ENCODE results near the gene CMBL. TPM values are rescaled to one million over a fixed set of nuclear protein-coding genes. Genes with fewer than 3 reads are reported as not detected.
"Not testable (repeated sequence)": the region's sequence is repeated elsewhere in the genome, so short reads cannot be mapped to it uniquely, and the experiment has no call there.

The CMBL gene
- total RNA-seq, 2 experiments from 2014 or later: 1.2 to 1.4 TPM

DNA sequence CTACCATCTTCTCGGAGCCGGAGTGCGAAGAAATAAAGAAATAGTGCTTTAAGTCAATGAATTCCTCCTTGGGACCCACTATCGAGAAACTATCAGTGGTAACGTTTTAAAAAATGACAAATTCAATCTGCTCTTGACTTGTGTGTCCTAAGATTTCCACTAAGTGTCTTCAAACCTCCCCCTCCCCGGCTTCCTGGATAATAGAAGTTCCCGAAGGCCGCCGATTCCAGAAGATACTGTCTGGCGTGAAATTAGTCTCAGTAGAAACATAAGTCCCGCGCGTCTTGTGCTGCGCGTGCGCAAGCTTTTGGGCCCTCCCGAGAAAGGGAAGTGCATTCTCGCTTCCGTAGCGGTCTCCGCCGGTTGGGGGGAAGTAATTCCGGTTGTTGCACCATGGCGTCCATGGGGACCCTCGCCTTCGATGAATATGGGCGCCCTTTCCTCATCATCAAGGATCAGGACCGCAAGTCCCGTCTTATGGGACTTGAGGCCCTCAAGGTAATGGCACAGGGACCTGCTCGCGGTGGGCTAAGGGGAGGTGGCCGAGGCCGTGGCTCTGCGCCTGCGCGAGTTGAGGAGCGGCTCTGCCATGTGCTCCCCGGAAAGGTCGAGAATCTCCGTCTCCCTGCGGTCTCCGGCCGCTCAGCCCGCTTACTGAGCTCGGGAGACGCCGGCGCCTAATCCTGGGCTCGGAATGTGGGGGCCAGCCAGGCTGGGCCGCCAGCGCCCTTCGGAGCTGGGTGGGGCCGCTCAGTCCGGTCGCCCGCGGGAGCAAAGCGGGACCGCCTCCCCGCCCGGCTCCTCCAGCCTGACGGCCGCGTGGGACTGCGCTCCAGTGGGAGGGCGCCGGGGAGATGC is 57.5 kb downstream of the CMBL start, which contains the start of gene CCT5:
TSS of gene CCT5 (plus strand) at position 333 of the 858 bp plus-strand sequence. CDS start at position 394, 61 bp downstream.
- no peak for TF ChIP-seq CTCF (IDR thresholded peaks at IDR 0.05)
- Mint-ChIP-seq H3K9me3 (no peaks in the 10 kb centered on the region), H3K27me3 (no peaks in the 10 kb centered on the region), H3K4me1 (ENCODE audit: low read depth) (peaks cover 42% of the 10 kb centered on the region), H3K36me3 (ENCODE audit: low read depth) (peaks cover 35% of the 10 kb centered on the region), H3K27ac (peak within 1 kb of the TSS; percentile 99), H3K4me3 (peak within 1 kb of the TSS; percentile 84)
- POLR2A ChIA-PET: interaction anchor here (0.6 to 3.4 kb wide), 14 partner anchors 9 to 352 kb away, joined by 3 to 26 read pairs (median 3); partner anchors contain the start of gene MARCHF6
- intact Hi-C loops (cut with micrococcal nuclease): loop anchor here (5.0 kb wide), 1 partner anchor 102 kb away; the partner anchor contains the start of gene MARCHF6
- peak; percentile 84 for ATAC-seq
- CTCF ChIA-PET: interaction anchor here (1.1 to 1.6 kb wide), 2 partner anchors 104 to 114 kb away, joined by 3 to 5 read pairs; partner anchors contain the start of gene MARCHF6
- peak; percentile 92 for DNase-seq

DNA sequence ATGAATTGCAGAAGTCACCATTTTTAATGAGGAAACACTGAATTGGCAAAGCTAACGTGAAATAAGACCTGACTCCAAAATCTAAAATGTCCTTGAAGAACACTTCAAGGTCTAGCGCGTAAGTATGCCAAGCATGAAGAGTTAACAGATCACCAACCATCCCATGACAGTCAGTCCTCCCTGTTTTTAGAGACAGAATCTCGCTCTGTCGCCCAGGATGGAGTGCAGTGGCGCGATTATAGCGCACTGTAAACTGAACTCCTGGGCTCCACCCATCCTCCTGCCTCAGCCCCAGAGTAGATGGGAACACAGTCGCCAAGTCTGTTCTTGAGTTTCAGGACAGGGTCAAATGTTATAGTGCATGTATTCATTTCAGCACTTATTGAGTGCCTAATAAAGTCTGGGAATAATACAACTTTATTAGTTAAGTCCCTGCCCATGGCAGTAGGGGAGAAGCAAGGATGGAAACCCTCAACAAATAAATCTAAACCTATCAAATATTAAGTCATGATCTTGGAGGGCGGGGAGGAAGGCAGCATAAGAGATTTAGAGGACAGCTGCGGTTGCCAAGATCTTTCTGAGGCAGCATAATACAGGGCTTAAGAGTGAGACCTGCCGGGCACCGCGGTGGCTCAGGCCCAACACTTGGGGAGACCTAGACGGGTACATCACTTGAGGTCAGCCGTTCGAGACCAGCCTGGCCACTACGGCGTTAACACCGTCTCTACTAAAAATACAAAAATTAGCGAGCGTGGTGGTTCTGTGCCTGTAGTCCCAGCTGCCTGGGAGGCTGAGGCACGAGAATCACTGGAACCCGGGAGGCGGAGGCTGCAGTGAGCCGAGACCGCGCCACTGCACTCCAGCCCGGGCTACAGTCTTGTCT is 59.1 kb downstream of the CMBL start:
- intact Hi-C loops (cut with micrococcal nuclease): no loop called here
- POLR2A ChIA-PET: interaction anchor here (0.6 to 3.4 kb wide), 7 partner anchors 16 to 1623 kb away, joined by 3 to 23 read pairs (median 3); partner anchors contain the start of gene MARCHF6
- Mint-ChIP-seq H3K27ac (peak overlapping the region; percentile 99), H3K36me3 (ENCODE audit: low read depth) (peaks cover 29% of the 10 kb centered on the region), H3K4me3 (peak overlapping the region; percentile 84), H3K9me3 (no peaks in the 10 kb centered on the region), H3K4me1 (ENCODE audit: low read depth) (peaks cover 36% of the 10 kb centered on the region), H3K27me3 (no peaks in the 10 kb centered on the region)
- peak; percentile 13 for DNase-seq
- no peak for ATAC-seq
- CTCF ChIA-PET: interaction anchor here (1.0 kb wide), 1 partner anchor 35 kb away, joined by 4 read pairs; no protein-coding TSS in a partner anchor
- TF ChIP-seq CTCF (IDR thresholded peaks at IDR 0.05): no peak

DNA sequence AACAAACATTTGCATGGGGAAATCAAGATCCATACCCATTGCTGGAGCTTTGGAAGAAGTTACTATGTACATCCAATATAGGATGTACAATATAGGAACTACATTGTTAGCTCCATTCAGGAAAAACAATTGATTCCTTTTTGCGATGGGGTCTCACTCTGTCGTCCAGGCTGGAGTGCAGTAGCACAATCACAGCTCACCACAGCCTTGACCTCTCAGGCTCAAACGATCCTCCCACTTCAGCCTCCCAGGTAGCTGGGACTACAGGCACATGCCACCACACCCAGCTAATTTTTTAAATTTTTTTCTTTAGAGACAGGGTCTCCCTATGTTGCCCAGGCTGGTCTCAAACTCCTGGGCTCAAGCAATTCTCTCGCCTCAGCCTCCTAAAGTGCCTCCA is 60.5 kb downstream of the CMBL start:
- Mint-ChIP-seq H3K36me3 (ENCODE audit: low read depth) (peaks cover 23% of the 10 kb centered on the region), H3K4me1 (ENCODE audit: low read depth) (peaks cover 28% of the 10 kb centered on the region)
- intact Hi-C loops (cut with micrococcal nuclease); H3K4me3 Mint-ChIP-seq; DNase-seq; ATAC-seq; H3K27me3 Mint-ChIP-seq; H3K9me3 Mint-ChIP-seq; H3K27ac Mint-ChIP-seq: not testable (repeated sequence)
- CTCF ChIA-PET: interaction anchor here (0.9 to 1.0 kb wide), 2 partner anchors 37 to 381 kb away, joined by 4 read pairs; no protein-coding TSS in a partner anchor
- POLR2A ChIA-PET: interaction anchor here (1.8 kb wide), 1 partner anchor 106 kb away, joined by 4 read pairs; the partner anchor contains the start of gene MARCHF6

- DNase-seq (no peak), ATAC-seq (no peak)
- ChIA-PET POLR2A (interaction anchor here (1.8 kb wide), 1 partner anchor 106 kb away, joined by 4 read pairs; the partner anchor contains the start of gene MARCHF6), CTCF (interaction anchor here (0.9 kb wide), 1 partner anchor 381 kb away, joined by 4 read pairs; no protein-coding TSS in a partner anchor)
- H3K27me3 Mint-ChIP-seq: no peaks in the 10 kb centered on the region
- no peak overlapping the region for H3K27ac Mint-ChIP-seq
- peaks cover 19% of the 10 kb centered on the region for H3K36me3 Mint-ChIP-seq (ENCODE audit: low read depth)
- no peaks in the 10 kb centered on the region for H3K9me3 Mint-ChIP-seq
- peaks cover 24% of the 10 kb centered on the region for H3K4me1 Mint-ChIP-seq (ENCODE audit: low read depth)
- H3K4me3 Mint-ChIP-seq: no peak overlapping the region
- intact Hi-C loops (cut with micrococcal nuclease): no loop called here
- TF ChIP-seq CTCF (IDR thresholded peaks at IDR 0.05): no peak
Observed at GRCh38 chr5:10246761-10247160, 60.9 kb downstream of the CMBL start.

Measured in activated CD8-positive, alpha-beta T cell treated with anti-CD3 and anti-CD28 coated beads for 36 hours (primary cell).